ENCODE results near the gene MYRF. TPM values are rescaled to one million over a fixed set of nuclear protein-coding genes. Genes with fewer than 3 reads are reported as not detected.

Gene MYRF
- total and polyA plus RNA-seq, 2 donors (not counting 1 experiment from before 2014, with no cell fraction given): 0.27 to 0.34 TPM

GRCh38 chr11:61717286-61718033 is 35.0 kb upstream of the MYRF start:
- peaks cover 6% of the 10 kb centered on the region for H3K27me3 Mint-ChIP-seq
- no peaks in the 10 kb centered on the region for H3K79me2 ChIP-seq (ENCODE audit: control insufficient read depth, insufficient read depth, low read length)
- no peak overlapping the region for H3K4me3 Mint-ChIP-seq
- H3K27ac ChIP-seq (ENCODE audit: low read length in 2 of 2): no peak overlapping the region
- no peaks in the 10 kb centered on the region for H3K9me3 Mint-ChIP-seq (ENCODE audit: insufficient read depth)
- no peak for TF ChIP-seq CTCF (IDR thresholded peaks at IDR 0.05)
- no peak for TF ChIP-seq EZH2 (IDR thresholded peaks at IDR 0.05; ENCODE audit: borderline replicate concordance, insufficient read depth, low read depth, low read length, poor library complexity, severe bottlenecking)
- ChIA-PET POLR2A (no interaction called here), CTCF (no interaction called here)
- no peaks in the 10 kb centered on the region for H4K20me1 ChIP-seq (ENCODE audit: control insufficient read depth, insufficient read depth, low read length, poor library complexity, severe bottlenecking)
- no peaks in the 10 kb centered on the region for H3K4me1 Mint-ChIP-seq
- H3K36me3 ChIP-seq (replicated peaks in 1 of 2; ENCODE audit: control extremely low read depth in 1 of 2, control insufficient read depth in 1 of 2, extremely low read depth in 1 of 2, insufficient read depth in 2 of 2, low read length in 1 of 2): no peaks in the 10 kb centered on the region
- no peak overlapping the region for H3K4me2 ChIP-seq (replicated peaks; ENCODE audit: low read depth, low read length, poor library complexity, severe bottlenecking)
- H2AFZ ChIP-seq (ENCODE audit: insufficient read depth, low read depth, low read length, poor library complexity, severe bottlenecking): no peak overlapping the region
- H3K4me1 ChIP-seq (ENCODE audit: control insufficient read depth in 2 of 2, insufficient read depth in 2 of 2, low read length in 2 of 2): no peaks in the 10 kb centered on the region
- ATAC-seq (ENCODE audit: low read depth) (no peak), DNase-seq (no peak)
- no peak overlapping the region for H3K4me3 ChIP-seq (ENCODE audit: control extremely low read depth in 1 of 5, extremely low read depth in 1 of 5, insufficient read depth in 1 of 5, low read depth in 2 of 5, low read length in 4 of 5)
- H3K27me3 ChIP-seq (replicated peaks in 1 of 4; ENCODE audit: control extremely low read depth in 1 of 4, control insufficient read depth in 3 of 4, insufficient read depth in 4 of 4, low read length in 3 of 4): no peaks in the 10 kb centered on the region
- 88% methylated on average over 15 of the region's 19 CpGs for WGBS (ENCODE audit: insufficient coverage)
- intact Hi-C loops (cut with micrococcal nuclease): no loop called here
- H3K27ac Mint-ChIP-seq: no peak overlapping the region
- H3K9me3 ChIP-seq (ENCODE audit: control extremely low read depth in 1 of 3, control insufficient read depth in 2 of 3, insufficient read depth in 1 of 3, low read length in 2 of 3): no peaks in the 10 kb centered on the region
- no peak overlapping the region for H3K9ac ChIP-seq (ENCODE audit: low read length)

- H4K20me1 ChIP-seq (ENCODE audit: control insufficient read depth, insufficient read depth, low read length, poor library complexity, severe bottlenecking): no peaks in the 10 kb centered on the region
- no peaks in the 10 kb centered on the region for H3K4me1 Mint-ChIP-seq
- H3K27me3 ChIP-seq (replicated peaks in 1 of 4; ENCODE audit: control extremely low read depth in 1 of 4, control insufficient read depth in 3 of 4, insufficient read depth in 4 of 4, low read length in 3 of 4): no peaks in the 10 kb centered on the region
- intact Hi-C loops (cut with micrococcal nuclease): no loop called here
- ChIA-PET CTCF (no interaction called here), POLR2A (interaction anchor here (0.7 kb wide), 1 partner anchor 145 kb away, joined by 5 read pairs; no protein-coding TSS in a partner anchor)
- no peak overlapping the region for H3K4me3 ChIP-seq (ENCODE audit: control extremely low read depth in 1 of 5, extremely low read depth in 1 of 5, insufficient read depth in 1 of 5, low read depth in 2 of 5, low read length in 4 of 5)
- H3K9ac ChIP-seq (ENCODE audit: low read length): no peak overlapping the region
- no peak for ATAC-seq (ENCODE audit: low read depth)
- H3K9me3 ChIP-seq (ENCODE audit: control extremely low read depth in 1 of 3, control insufficient read depth in 2 of 3, insufficient read depth in 1 of 3, low read length in 2 of 3): no peaks in the 10 kb centered on the region
- H3K27me3 Mint-ChIP-seq: peaks cover 6% of the 10 kb centered on the region
- H3K36me3 ChIP-seq (replicated peaks in 1 of 2; ENCODE audit: control extremely low read depth in 1 of 2, control insufficient read depth in 1 of 2, extremely low read depth in 1 of 2, insufficient read depth in 2 of 2, low read length in 1 of 2): no peaks in the 10 kb centered on the region
- H3K4me1 ChIP-seq (ENCODE audit: control insufficient read depth in 2 of 2, insufficient read depth in 2 of 2, low read length in 2 of 2): no peaks in the 10 kb centered on the region
- H3K27ac ChIP-seq (ENCODE audit: low read length in 2 of 2): no peak overlapping the region
- H3K9me3 Mint-ChIP-seq (ENCODE audit: insufficient read depth): no peaks in the 10 kb centered on the region
- no peak for DNase-seq
- no peaks in the 10 kb centered on the region for H3K79me2 ChIP-seq (ENCODE audit: control insufficient read depth, insufficient read depth, low read length)
- no peak overlapping the region for H3K27ac Mint-ChIP-seq
- no peak overlapping the region for H2AFZ ChIP-seq (ENCODE audit: insufficient read depth, low read depth, low read length, poor library complexity, severe bottlenecking)
- TF ChIP-seq EZH2 (IDR thresholded peaks at IDR 0.05; ENCODE audit: borderline replicate concordance, insufficient read depth, low read depth, low read length, poor library complexity, severe bottlenecking) (no peak), CTCF (IDR thresholded peaks at IDR 0.05) (no peak)
- H3K4me3 Mint-ChIP-seq: no peak overlapping the region
- no peak overlapping the region for H3K4me2 ChIP-seq (replicated peaks; ENCODE audit: low read depth, low read length, poor library complexity, severe bottlenecking)
- 83% methylated on average over 9 of the region's 9 CpGs for whole genome bisulfite sequencing (ENCODE audit: insufficient coverage)
Observed at GRCh38 chr11:61718046-61718531, 34.3 kb upstream of the MYRF start.

Data from B cell (primary cell).